Measurements from ENCODE around the gene SCGB1C2.

- TF ChIP-seq CTCF (conservative IDR thresholded peaks at IDR 0.05; ENCODE audit: low read length) = no peak
- TF ChIP-seq EZH2phosphoT487 (IDR thresholded peaks at IDR 0.05; ENCODE audit: borderline replicate concordance) = no peak
Observed at GRCh38 chr17:183021-183420, 45.7 kb downstream of the SCGB1C2 start.

Measured in Loucy (cell line).